Mesenteric fat pad (tissue), 1 donor: ENCODE data around the gene ZBTB44. TPM values are rescaled to one million over a fixed set of nuclear protein-coding genes. Genes with fewer than 3 reads are reported as not detected.
A peak's percentile ranks its signal among the peaks of the same experiment; 100 is the strongest.

ENCODE experiments used
- DNase-seq: peaks from one replicate; pipeline ENCODE4 v3.0.0-alpha.2; 2020; ENCODE audit warnings: low spot score
- total RNA-seq: library from RNA; stranded (reverse); fragmentation: NEBNext Ultra II Directional; extraction: Animal tissue kit (Norgen Biotek cat#: 25700); gene quantifications from one replicate; pipeline ENCODE4 v1.2.1, GENCODE V29; 2021
- donor health status: DM: yes; HTN: yes; CAD: no.

Gene ZBTB44
- total RNA-seq, 1 donor from 2014 or later = 35.2 TPM

DNA sequence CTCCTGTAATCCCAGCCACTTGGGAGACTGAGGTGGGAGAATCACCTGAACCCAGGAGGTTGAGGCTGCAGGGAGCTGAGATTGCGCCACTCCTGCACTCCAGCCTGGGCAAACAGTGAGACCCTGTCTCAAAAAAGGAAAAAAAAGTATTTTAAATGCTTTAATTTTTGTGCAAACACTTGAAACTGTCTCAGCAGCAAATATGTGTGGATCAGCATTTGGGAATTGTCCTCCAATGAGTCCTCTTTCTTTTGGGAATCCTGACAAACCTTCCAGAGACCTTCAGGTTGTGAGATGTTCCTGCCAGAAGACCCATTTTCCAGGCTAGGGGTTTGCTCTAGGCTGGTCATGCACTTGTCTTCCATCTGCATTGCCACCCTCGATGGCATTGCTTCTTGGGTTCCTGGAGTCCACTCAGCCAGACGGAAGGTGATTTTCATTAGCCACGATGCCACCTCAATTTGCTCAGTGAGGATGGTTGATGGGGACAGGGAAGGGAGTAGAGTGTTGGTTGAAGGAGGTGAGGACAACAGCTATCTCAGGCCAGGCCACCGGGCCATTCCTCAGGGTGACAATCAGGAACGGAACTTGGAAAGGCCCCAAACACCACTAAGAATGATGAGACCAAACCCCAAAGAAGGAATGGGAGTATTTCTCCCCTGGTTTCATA lies 99.7 kb downstream of the ZBTB44 start:
- DNase-seq = no peak

DNA sequence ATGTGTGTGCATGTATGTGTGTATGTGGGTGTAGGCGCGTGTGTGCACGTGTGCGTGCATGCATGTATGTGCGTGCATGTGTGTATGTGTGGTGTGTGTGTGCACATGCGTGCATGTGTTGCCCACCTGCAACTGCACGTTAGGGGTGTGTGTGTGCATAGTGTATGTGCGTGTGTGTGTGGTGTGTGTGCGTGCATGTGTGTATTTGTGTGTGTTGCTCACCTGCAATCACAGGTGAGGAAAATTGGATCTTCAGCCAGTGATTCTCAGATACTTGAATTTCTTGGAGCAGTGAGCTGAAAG lies 100.8 kb downstream of the ZBTB44 start:
- DNase-seq = peak; percentile 62

DNA sequence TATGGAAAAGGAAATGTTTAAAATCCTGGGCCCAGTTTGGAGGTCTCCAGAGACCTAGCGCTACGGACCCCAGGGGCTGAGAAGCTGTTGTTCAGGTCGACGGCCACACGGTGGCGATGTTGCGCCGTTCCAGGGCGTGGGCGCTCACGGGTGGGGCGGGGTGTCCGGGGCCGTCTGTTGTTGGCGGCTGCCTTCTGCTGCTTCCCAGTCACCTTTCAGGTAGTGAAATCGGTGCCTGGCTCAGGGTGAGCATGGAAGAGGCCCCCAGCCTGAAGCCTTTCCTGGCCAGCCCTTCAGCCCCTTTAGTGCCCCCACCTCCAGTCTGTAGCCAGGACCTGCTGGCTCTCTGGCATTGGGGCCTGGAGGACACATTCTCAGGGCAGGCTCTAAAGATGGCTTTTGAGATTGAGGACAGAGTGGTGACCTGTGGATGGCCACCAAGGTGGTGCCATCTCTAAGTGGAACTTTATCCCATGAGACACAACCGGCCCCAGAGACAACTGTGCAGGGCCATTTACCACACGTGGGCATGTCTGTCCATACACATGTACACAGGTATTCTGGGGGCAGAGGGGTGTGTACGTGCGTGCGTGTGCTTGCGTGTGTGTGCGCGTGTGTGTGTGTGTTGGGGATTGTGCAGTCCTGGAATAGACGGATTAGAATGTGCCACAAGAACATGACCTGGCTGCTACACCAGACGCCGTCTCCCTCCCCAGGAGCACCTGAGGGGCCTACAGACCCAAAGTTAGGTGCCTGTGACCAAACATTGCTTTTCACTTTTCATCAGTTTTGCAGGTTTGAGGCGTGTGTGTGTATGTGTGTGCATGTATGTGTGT lies 101.4 kb downstream of the ZBTB44 start:
- peak; percentile 92 for DNase-seq

DNA sequence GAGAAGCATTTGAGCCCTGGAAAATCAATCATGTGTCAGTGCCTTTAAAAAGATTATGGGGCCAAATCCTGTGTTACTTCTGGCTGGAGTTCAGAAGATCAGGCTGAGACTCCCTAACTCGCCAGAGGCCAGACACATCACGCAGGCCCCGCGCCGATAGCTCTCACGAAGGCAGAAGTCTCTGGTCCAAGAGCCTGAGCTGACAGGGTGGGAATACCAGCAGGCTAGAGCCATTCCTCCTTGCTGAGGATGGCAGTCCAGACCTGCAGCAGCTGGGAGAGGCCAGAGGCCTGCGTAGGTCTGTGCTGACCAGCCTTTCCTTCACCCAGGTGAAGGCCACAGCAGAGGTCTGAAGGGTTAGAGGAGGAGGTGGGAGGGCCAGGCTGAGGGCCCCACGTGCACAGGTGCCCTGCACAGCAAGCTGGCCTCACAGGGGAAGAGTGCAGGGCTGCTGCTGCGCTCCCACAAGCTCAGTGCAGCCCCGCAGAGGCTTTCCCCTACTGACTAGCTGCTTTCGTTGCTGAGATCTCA lies 102.2 kb downstream of the ZBTB44 start:
- peak; percentile 60 for DNase-seq

DNA sequence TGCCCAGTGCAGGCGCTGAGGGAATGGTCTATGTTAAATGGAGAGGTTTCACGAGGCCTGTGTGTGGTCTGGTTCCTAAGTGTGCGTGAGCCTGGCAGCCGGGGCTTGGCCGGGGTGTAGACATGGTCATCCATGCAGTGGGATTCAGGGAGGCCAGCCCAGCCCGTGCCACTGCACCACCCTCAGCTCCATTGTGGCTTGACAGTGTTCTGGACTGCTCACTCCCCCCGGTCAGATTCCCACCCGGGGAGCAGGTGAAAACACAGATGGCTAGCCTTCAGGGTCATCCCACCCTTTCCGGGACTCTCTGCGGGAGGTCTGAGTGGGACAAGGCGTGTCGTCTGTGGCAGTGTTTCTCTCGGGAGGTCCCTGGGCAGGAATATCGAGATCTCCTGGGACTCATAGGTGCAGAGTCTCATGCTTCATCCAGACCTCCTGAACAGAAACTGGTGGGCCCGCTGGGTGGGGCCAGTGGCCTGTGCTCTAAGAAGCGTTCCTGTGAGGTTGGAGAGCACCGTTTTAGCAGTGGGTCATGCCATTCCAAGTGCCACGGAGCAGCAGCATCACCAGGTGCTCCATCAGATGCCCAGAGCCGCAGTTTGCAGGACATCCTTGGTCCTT lies 102.8 kb downstream of the ZBTB44 start:
- peak; percentile 83 for DNase-seq

DNA sequence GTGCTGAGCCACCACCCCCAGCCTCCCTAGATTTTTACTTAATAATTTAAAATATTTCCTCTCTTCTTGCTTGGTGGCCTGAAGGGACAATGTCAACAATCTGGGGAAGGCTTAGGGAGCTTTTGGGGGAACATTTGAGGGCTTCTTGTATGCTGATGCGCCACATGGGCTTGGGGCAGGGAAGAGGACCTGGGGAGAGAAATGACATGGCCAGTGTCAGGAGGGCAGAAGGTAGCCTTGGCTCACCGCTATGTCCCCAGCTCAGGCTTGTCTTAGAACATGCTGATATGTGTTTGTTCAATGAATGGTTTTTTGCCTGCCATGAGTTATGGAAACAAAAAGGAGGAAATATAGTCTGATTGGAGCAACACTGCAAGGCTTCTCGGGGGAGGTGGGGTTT lies 103.6 kb downstream of the ZBTB44 start:
- peak; percentile 6 for DNase-seq

DNA sequence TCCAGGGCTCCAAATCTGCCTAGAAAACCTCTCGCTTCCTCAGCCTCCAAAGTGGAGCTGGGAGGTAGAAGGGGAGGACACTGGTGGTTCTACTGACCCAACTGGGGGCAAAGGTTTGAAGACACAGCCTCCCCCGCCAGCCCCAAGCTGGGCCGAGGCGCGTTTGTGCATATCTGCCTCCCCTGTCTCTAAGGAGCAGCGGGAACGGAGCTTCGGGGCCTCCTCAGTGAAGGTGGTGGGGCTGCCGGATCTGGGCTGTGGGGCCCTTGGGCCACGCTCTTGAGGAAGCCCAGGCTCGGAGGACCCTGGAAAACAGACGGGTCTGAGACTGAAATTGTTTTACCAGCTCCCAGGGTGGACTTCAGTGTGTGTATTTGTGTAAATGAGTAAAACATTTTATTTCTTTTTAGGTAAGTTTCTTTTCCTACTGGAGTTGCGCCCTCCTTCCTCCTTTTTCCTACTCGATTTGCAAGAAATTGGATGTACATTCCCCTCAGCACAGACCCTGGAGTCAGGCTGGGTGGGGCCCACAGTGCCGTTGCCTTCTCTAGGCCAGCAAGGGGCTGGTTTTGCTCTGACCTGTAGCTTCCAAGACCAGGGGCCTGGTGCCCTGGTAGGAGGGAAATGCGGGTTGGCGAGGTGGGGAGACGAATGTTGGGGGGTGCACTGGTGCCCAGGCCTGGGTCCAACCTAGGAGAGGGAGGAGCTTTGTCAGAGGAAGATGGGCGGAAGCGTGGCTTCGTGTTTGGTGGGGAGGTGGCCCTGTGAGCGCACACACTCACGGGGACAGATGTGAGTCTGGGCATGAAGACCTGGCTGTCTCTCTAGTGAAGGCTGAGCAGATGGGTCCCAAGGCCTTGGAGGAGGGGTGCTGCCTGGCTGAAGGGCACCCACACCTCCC lies 104.5 kb downstream of the ZBTB44 start:
- DNase-seq = peak; percentile 88

DNA sequence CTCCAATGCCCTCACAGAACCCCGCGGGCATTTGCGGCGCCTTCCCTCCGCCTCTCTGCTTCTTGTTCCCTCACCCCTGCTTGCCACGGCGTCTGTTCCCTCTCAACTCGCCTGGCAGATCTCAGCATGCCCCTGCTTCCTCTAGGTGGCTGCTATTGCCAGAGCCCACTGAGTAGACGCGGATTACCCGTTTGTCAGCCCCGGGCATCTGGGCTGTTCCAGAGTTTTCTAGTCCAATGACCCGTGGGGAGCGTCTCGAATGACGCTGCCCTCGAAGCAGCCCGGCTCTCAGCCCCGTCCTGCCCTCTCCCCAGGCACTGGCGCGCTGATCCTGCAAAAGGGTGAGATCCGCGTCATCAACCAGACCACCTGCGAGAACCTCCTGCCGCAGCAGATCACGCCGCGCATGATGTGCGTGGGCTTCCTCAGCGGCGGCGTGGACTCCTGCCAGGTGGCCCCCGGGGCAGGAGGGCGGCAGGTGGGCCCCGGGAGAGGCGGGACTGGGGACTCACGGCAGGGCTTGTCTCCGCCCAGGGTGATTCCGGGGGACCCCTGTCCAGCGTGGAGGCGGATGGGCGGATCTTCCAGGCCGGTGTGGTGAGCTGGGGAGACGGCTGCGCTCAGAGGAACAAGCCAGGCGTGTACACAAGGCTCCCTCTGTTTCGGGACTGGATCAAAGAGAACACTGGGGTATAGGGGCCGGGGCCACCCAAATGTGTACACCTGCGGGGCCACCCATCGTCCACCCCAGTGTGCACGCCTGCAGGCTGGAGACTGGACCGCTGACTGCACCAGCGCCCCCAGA lies 105.4 kb downstream of the ZBTB44 start:
- DNase-seq = peak; percentile 81

DNA sequence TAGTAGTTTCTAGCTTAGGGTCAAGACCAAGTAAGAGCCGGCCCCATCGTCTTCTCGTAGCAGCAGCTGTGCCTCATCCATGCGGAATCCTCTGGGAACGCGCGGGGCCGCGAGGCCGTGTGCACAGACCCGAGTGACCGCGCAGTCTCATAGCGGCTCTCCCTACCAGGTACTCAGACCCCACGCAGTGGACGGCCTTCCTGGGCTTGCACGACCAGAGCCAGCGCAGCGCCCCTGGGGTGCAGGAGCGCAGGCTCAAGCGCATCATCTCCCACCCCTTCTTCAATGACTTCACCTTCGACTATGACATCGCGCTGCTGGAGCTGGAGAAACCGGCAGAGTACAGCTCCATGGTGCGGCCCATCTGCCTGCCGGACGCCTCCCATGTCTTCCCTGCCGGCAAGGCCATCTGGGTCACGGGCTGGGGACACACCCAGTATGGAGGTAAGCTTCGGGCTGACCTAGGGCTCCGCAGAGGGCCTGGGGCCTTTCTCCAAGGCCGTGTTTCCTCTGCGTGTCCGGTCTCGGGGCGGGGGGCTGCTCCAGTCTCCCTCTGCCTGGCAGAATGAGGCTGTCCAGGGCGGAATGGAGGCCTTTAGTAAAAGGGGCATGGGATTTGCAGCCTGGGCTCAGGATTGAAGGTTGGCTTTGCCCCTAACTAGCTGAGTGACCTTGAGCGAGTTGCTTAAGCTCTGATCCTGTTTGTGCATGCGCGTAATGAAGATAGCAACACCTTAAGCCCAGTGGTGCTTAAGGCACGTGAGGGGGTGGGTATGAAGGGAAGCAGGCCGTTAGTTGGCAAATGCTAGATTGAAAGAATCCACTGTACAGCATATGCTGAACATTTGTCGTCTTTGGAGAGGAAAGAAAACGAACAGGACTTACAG lies 106.2 kb downstream of the ZBTB44 start:
- peak; percentile 87 for DNase-seq

DNA sequence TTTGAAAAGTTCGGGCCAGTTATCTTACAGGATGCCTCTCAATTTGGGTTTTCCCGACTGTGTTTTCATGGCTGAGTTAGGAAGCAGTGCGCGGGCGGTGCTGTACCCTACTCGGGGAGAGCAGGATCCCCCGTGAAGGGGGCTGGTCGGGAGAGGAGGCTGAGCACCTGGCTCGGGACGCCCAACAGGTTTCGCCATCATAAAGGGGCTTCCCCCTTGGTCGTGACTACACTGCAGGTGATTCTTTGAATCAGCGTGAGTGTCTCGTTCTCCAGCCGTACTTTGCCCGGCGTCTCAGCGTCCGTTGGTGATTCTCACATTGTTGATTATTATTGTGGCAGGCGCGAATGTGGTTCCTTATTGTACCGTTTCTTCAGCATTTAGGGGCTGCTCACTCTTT lies 108.6 kb downstream of the ZBTB44 start:
- DNase-seq = peak; percentile 49

DNA sequence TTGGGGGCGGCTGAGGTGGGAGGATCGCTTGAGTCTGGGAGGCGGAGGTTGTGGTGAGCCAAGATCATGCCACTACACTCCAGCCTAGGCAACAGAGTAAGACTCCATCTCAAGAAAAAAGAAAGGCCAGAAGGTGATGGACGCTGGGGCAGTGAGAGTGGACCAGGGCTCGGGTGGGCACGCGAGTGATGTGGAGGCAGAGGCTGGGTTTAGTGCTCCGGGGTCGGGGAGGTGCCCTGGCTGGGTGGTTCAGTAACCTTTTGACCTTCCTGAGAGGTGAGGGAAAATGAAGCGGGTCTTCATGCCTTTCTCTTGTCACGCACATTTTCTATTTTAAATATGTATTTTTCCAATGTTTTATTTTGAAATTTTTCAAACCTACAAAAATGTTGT lies 110.0 kb downstream of the ZBTB44 start:
- DNase-seq = peak; percentile 76

DNA sequence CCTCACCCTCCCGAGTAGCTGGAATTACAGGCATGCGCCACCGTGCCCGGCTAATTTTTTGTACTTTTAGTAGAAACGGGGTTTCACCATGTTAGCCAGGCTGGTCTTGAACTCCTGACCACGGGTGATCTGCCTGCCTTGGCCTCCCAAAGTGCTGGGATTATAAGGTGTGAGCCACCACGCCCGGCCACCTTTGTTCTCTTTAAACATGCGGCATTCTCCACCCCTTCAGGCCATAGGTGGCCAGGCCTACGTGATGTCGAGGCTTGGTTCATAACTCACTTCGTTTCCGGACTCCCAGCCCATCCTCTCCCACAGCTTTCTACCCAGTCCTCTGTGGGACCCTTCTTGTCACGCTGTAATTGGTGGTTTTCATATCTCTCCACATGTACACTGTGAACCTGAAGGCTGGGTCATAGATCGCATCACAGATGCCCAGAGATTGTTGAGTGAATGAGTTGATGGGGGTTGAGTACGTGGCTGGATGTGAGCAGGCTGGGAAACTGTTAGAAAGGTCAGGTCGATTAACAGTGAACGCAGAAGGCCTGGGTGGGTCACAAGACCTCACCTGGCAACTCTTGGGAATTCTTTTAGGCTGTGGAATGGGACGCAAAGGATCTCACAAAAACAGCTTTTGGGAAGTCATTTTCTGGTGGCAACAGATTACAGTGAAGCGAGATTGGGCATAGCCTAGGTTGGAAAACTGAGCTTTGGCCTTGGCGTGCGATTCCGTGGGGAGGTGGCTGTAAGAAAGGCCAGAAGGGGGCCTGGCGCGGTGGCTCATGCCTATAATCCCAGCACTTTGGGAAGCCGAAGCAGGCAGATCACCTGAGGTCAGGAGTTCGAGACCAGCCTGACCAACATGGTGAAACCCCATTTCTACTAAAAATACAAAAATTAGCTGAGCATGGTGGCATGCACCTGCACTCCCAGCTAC lies 110.7 kb downstream of the ZBTB44 start:
- no peak for DNase-seq

DNA sequence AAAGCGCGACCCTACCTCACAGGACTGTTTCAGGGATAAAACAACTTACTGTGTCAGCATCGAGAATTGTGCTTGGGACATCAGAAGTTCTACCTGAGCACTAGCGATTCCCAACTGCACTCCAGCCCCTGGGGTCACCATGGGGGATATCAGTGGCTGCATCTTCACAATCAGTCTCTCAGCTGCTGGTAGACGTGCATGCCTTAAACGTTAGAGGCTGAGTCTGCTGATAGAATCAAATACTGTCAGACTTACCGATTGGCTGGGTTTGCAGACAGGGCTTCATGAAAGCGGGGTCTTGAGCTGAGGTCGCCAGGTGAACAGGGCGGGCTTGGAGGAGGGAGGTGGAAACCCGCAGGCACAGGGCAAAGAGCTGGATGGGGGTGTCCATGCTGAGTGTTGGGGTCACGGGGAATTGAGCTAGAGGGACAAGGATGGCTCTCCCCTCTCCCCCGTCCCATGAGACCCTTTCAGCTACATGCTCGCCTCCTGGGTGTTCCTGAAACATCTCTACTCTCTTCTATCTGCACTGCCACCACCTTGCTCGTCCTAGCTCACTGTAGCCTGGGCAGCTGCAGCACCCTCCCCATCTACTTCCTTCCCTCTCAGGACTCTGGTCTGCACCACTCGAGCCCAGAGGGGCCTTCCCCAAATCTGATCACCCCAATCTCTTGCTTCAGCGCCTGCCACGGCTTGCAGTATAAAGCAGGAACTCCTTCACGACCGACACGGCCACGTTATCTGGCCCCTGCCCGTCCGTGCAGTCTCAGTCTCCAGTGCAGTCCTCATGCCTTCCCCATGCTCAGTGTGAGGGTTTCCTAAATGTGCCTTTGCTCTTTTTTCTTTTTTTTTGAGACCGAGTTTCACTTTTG lies 111.7 kb downstream of the ZBTB44 start:
- DNase-seq = no peak

DNA sequence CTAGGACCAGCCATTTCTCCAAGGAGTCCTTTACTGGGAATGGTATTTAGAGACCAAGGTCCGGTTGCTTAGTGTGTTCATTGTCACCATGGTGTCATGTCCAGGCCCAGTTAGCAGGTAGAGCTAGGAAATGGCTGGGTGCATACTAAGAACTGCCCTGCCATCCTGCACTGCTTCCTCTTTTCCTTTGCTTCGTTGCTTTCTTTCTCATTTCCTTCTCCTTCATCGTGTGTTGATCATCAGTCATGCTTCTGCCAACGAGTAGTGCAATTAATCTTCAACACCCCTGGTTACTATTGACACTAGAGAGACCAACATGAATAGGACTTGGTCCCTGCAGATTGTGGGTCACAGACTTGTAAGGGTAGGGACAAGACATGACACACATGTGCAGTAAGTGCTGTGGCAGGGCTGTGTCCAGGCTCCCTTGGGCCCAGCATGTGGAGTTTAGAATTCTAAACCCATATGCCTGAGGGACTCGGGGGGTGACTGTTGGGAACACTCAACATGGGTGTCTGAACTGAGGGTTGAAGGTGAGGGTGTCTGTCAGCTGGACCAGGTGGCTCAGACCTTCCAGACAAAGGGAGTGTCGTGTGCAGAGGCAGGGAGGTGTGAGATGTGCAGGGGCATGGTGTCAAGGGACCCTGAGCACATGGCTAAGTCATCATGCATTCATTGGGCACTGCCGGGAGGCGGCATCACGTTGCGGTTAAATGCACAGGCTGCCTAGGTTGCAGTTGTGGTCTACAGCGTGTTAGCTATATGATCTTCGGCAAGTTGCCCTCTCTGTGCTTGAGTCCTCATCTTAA lies 112.5 kb downstream of the ZBTB44 start:
- DNase-seq = no peak

DNA sequence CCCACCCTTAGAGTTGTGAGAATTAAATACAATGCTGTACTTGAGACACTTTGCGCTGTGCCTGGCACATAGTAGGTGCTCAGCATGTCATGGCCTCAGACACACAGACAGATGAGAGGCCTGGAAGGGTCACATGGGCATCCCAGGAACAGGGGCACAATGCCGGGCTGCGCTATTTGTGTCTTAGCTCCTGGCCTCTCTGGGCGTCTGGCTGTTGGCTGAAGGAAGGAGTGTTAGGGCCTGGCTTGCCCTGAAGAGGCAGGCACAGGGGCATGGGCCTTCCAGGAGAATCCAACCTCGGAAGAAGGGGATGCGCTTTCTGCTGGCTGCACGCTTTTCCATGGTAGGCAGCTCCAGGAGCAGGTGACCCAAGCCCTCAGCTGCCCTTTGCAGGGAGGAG lies 113.7 kb downstream of the ZBTB44 start:
- no peak for DNase-seq

DNA sequence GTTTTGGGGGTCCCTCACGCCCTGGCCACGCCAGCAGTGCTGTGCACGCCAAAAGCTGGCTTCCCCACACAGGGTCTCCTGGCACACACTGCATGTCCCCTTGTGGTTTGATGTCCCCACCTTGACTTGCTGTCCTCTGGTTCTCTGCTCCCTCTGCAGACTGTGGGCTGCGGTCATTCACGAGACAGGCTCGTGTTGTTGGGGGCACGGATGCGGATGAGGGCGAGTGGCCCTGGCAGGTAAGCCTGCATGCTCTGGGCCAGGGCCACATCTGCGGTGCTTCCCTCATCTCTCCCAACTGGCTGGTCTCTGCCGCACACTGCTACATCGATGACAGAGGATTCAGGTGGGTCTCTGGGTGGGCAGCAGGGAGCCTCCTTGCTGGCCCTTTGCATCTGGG lies 114.9 kb downstream of the ZBTB44 start:
- DNase-seq = no peak
